ENCODE data around the gene ANKRD28. TPM values are rescaled to one million over a fixed set of nuclear protein-coding genes. Genes with fewer than 3 reads are reported as not detected.

ANKRD28 gene
- total and polyA plus RNA-seq, 2 of the 8 experiments (the other 6 are each of a cell fraction or from before 2014, with no cell fraction given): 39.1 to 61.7 TPM

DNA sequence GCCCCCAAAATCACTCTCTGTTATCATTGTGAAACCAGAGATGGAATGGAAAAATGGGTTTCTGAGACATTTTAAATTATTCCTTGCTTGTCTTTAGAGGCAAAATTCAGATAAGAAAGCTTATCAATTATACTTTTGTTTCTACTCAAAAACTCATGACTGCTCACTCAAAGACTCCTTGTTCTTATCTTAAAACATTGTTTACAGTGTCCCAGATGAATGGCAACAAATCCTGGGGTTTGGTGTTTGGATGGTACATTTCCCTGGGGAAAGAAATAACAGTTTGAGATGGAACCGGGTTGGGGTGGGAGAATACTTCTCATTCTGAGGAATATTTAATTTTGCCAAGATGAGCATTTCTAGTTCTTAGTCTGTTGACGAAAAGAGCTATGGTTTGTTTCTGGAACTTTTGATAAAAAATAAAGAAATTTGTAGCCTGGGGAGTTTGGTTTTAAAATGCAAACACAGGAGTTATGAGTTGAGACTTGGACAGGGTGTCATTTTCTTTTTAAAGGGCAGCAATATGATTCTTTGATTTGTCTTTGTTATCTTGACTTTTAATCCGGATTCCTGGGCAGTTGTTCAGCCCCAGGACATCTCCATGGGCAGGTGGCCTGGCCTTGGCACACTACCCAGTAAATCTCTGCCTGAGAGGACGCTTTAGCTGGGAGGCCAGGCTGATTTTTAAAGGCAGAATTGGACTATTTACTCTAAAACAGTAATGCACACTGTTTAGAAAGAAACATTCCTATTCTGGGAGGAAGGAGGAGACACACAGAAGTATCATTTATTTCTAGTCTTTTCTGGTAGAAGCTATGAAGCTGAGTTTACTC is 163.8 kb downstream of the ANKRD28 start:
- ChIA-PET POLR2A (ENCODE audit: partially characterized antibody) (interaction anchor here (0.7 to 3.2 kb wide), 4 partner anchors 16 to 226 kb away, joined by 3 to 12 read pairs (median 6); partner anchors contain the start of genes BTD and HACL1), CTCF (ENCODE audit: partially characterized antibody) (interaction anchor here (1.1 to 1.4 kb wide), 4 partner anchors 20 to 608 kb away, joined by 3 to 5 read pairs (median 4); no protein-coding TSS in a partner anchor)
- Histone ChIP-seq H2BK12ac (ENCODE audit: low read depth, low read length) (peak overlapping the region; percentile 95; the same call in 1 of the 2 replicates), H3K56ac (replicated peaks; ENCODE audit: insufficient read length, low read depth, low read length) (no peak overlapping the region), H2AK5ac (ENCODE audit: low read depth, low read length) (no peak overlapping the region; the same call in 1 of the 2 replicates), H4K91ac (replicated peaks; ENCODE audit: insufficient read length, low read length) (peak overlapping the region; percentile 79), H3K23ac (ENCODE audit: insufficient read length) (no peak overlapping the region), H4K5ac (ENCODE audit: insufficient read length, low read depth, low read length) (peak overlapping the region; percentile 77), H3K79me1 (ENCODE audit: low read depth, low read length) (no peaks in the 10 kb centered on the region), H2BK20ac (ENCODE audit: low read length) (no peak overlapping the region), H3K4ac (replicated peaks; ENCODE audit: insufficient read length, low read depth, low read length) (no peak overlapping the region), H3K27ac (ENCODE audit: low read depth, low read length) (no peak overlapping the region), H3K23me2 (ENCODE audit: low read depth, low read length) (no peaks in the 10 kb centered on the region), H3K9ac (replicated peaks in 1 of 4; ENCODE audit: extremely low read depth in 1 of 4, low read depth in 3 of 4, low read length in 3 of 4) (no peak overlapping the region), H2BK5ac (ENCODE audit: low read depth, low read length) (peak overlapping the region; percentile 82; the same call in 1 of the 2 replicates), H2BK120ac (replicated peaks; ENCODE audit: low read depth, low read length) (peak overlapping the region; percentile 95), H3K79me2 (ENCODE audit: control insufficient read depth in 1 of 2, insufficient read depth in 2 of 2, low read length in 2 of 2) (no peaks in the 10 kb centered on the region), H3K4me1 (replicated peaks in 1 of 4; ENCODE audit: control insufficient read depth in 3 of 4, insufficient read depth in 4 of 4, low read length in 3 of 4) (peaks cover 15 to 47% (median 28%) of the 10 kb centered on the region in 4 experiments), H3K4me2 (ENCODE audit: insufficient read depth in 1 of 2, low read depth in 2 of 2, low read length in 2 of 2) (peak overlapping the region; percentile 44 to 59; a peak in 3 of 4 replicates), H3K36me3 (ENCODE audit: control insufficient read depth in 2 of 4, insufficient read depth in 4 of 4, low read length in 3 of 4) (no peaks in the 10 kb centered on the region), H3K4me3 (ENCODE audit: extremely low read depth in 1 of 4, insufficient read depth in 2 of 4, low read depth in 3 of 4, low read length in 4 of 4) (peak overlapping the region in 1 of 4 experiments; percentile 34; a peak in 1 of 8 replicates), H4K8ac (ENCODE audit: extremely low read depth, insufficient read depth, low read length) (no peak overlapping the region), H2AFZ (ENCODE audit: low read length) (no peak overlapping the region), H3K18ac (ENCODE audit: extremely low read depth, low read length) (no peak overlapping the region; the same call in 1 of the 2 replicates), H3K27me3 (replicated peaks in 1 of 4; ENCODE audit: control insufficient read depth in 3 of 4, extremely low read depth in 1 of 4, insufficient read depth in 3 of 4, low read length in 3 of 4) (no peaks in the 10 kb centered on the region), H3K14ac (ENCODE audit: insufficient read length) (no peak overlapping the region), H4K20me1 (replicated peaks in 1 of 2; ENCODE audit: control insufficient read depth in 1 of 2, insufficient read depth in 2 of 2, low read length in 2 of 2) (no peaks in the 10 kb centered on the region), H3K9me3 (ENCODE audit: insufficient read depth in 2 of 2, low read depth in 1 of 2, low read length in 1 of 2) (no peaks in the 10 kb centered on the region), H2BK15ac (ENCODE audit: low read length) (no peak overlapping the region)
- WGBS, 2 experiments (ENCODE audit: extremely low coverage in 1 of 2, insufficient coverage in 1 of 2, insufficient read length in 1 of 2, insufficient replicate concordance in 2 of 2, low coverage in 1 of 2, low lambda C conversion rate in 2 of 2, missing lambda C conversion rate in 1 of 2): 60% methylated on average over 4 of the region's 4 CpGs; no CpG with 5 or more reads in 1 of the 2 experiments
- DNase-seq (ENCODE audit: low read depth in 1 of 2, low spot score in 2 of 2) (no peak), FAIRE-seq (no peak)
- TF ChIP-seq SUZ12 (IDR thresholded peaks at IDR 0.05; ENCODE audit: low read length): no peak
- TF ChIP-seq CHD2 (IDR thresholded peaks at IDR 0.05; ENCODE audit: low read length): no peak
- no peak for TF ChIP-seq KDM4A (IDR thresholded peaks at IDR 0.05; ENCODE audit: low read depth, low read length, severe bottlenecking)
- no peak for TF ChIP-seq SAP30 (IDR thresholded peaks at IDR 0.05; ENCODE audit: insufficient read depth, insufficient replicate concordance, low read length)
- no peak for TF ChIP-seq NRF1 (IDR thresholded peaks at IDR 0.05; ENCODE audit: low read depth, low read length)
- no peak for TF ChIP-seq JUND (IDR thresholded peaks at IDR 0.05; ENCODE audit: low read length)
- no peak for TF ChIP-seq SIX5 (IDR thresholded peaks at IDR 0.05; ENCODE audit: low read depth, low read length)
- TF ChIP-seq TAF1 (IDR thresholded peaks at IDR 0.05; ENCODE audit: low read depth, low read length): no peak
